Hindlimb muscle (tissue), 1 donor: Measurements from ENCODE around the gene LIPC. TPM values are rescaled to one million over a fixed set of nuclear protein-coding genes. Genes with fewer than 3 reads are reported as not detected.

Source experiments
- DNase-seq: peaks from one replicate; pipeline ENCODE4 v3.0.0-alpha.2; 2013
- polyA plus RNA-seq: library from polyadenylated mRNA; unstranded; fragments of 120-200 nt; gene quantifications from one replicate; pipeline ENCODE4 v1.2.1, GENCODE V29; 2013; ENCODE audit not compliant: insufficient read length

The LIPC gene
- polyA plus RNA-seq, 1 donor: 1.0 TPM

GRCh38 chr15:58475573-58476524, 44.1 kb downstream of the LIPC start:
- no peak for DNase-seq

GRCh38 chr15:58476525-58477162, 44.9 kb downstream of the LIPC start:
- DNase-seq: no peak

GRCh38 chr15:58477170-58477569, 45.4 kb downstream of the LIPC start:
- no peak for DNase-seq

- no peak for DNase-seq
Measured at GRCh38 chr15:58478035-58478434, 46.2 kb downstream of the LIPC start.

- DNase-seq: no peak
Measured at GRCh38 chr15:58478579-58478978, 46.8 kb downstream of the LIPC start.

- DNase-seq: no peak
Measured at GRCh38 chr15:58479941-58480340, 48.1 kb downstream of the LIPC start.

- DNase-seq: no peak
Measured at GRCh38 chr15:58483376-58483775, 51.6 kb downstream of the LIPC start.

GRCh38 chr15:58484791-58485600, 53.2 kb downstream of the LIPC start:
- DNase-seq: no peak

- DNase-seq: no peak
Measured at GRCh38 chr15:58486062-58486461, 54.3 kb downstream of the LIPC start.

- DNase-seq: no peak
Measured at GRCh38 chr15:58486564-58486963, 54.8 kb downstream of the LIPC start.

- no peak for DNase-seq
Measured at GRCh38 chr15:58487041-58487723, 55.4 kb downstream of the LIPC start.

- DNase-seq: no peak
Measured at GRCh38 chr15:58487724-58488120, 55.9 kb downstream of the LIPC start.

- no peak for DNase-seq
Measured at GRCh38 chr15:58489289-58490085, 57.7 kb downstream of the LIPC start.

GRCh38 chr15:58490086-58490887, 58.5 kb downstream of the LIPC start:
- DNase-seq: no peak

GRCh38 chr15:58490888-58491473, 59.2 kb downstream of the LIPC start:
- DNase-seq: no peak

GRCh38 chr15:58491499-58492202, 59.9 kb downstream of the LIPC start:
- DNase-seq: no peak

GRCh38 chr15:58492661-58493397, 61.0 kb downstream of the LIPC start:
- DNase-seq: no peak

- no peak for DNase-seq
Measured at GRCh38 chr15:58494567-58494966, 62.8 kb downstream of the LIPC start.

GRCh38 chr15:58495891-58496408, 64.2 kb downstream of the LIPC start:
- no peak for DNase-seq
